Pons (tissue), 1 donor: Measurements from ENCODE around the gene TTYH2.
"Not testable (repeated sequence)": the region's sequence is repeated elsewhere in the genome, so short reads cannot be mapped to it uniquely, and the experiment has no call there.

Experiments used
- DNase-seq: peaks from one replicate; pipeline ENCODE4 v3.0.0-alpha.2; 2016; ENCODE audit warnings: low spot score

TTYH2 gene

GRCh38 chr17:74267579-74267978, 54.2 kb downstream of the TTYH2 start:
- no peak for DNase-seq

DNA sequence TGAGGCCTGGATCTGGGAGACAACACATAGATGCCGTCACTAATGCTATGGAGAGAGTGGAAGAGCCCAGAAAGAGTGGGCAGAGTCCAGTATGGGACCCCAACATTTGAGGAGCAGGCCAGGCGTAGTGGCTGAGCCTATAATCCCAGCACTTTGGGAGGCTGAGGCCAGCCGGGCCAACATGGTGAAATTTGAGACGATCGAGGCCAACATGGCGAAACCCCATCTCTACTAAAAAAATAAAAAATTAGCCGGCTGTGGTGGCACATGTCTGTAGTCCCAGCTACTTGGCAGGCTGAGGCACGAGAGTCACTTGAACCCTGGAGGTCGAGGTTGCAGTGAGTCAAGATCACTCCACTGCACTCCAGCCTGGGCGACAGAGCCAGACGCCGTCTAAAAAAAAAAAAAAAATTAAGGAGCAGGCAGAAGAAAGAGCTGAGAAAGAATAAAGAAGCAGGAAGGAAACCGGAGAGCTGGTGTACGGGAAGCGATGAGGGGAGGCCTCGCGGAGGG, 54.7 kb downstream of the TTYH2 start:
- DNase-seq, result no peak

GRCh38 chr17:74268558-74268957, 55.2 kb downstream of the TTYH2 start:
- DNase-seq, result no peak

DNA sequence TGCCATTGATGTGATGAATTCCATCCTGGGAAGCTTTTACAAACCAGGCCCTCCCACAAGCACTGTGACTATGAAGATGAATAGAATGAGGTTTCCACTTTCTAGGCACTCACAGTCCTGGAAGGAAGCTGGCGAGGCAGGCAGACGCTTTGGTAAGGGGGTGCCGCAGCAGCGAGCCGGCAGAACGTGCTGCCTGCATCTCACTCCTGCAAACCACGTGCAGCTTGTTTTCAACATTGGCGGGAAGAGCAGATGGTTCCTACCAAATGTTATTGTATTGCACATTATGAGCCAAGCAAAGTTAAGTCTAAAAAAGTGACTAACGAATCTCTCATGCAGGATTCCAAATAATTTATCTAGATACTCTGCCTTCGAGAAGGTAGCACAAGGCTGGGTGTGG, 57.0 kb downstream of the TTYH2 start:
- no peak for DNase-seq

- DNase-seq, result no peak
Measured at GRCh38 chr17:74271281-74271680, 57.9 kb downstream of the TTYH2 start.

DNA sequence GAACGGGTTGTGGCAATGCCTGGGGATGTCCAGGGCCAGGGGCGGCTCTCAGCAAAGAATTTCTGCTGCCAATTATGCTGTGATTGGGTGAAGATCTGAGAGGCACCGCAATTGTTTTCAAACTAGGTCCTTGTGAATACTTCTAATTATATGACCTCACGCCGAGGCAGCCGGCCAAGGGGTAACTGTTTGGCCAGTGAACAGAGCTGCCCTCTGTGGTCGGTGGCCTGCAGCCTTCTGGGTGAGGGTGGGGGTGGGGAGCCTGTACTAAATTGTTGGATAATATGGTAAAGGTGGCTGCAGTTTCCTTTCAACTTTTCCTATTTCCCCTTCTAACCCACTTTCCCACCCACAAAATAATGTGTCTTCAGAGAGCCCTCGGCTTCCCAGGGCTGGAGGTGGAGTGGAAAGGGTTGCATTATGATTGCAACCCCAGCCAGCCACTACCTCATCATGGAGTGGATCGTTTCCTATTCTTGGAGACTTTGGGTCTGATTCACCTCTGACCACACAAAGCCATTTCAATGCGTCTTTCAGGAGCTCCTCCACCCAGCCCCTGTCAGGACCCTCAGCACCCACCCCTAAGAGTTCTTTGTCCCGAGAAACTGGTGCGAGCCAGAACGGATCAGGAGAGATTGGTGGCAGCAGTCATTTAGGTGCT, 58.7 kb downstream of the TTYH2 start:
- peak; percentile 92 for DNase-seq

GRCh38 chr17:74272731-74273201, 59.4 kb downstream of the TTYH2 start:
- DNase-seq, result no peak

- no peak for DNase-seq
Measured at GRCh38 chr17:74274060-74274708, 60.8 kb downstream of the TTYH2 start, which contains the start of gene DNAI2. DNAI2 (plus strand) TSS chr17:74274234; CDS start chr17:74281818, 7,584 bp downstream.

DNA sequence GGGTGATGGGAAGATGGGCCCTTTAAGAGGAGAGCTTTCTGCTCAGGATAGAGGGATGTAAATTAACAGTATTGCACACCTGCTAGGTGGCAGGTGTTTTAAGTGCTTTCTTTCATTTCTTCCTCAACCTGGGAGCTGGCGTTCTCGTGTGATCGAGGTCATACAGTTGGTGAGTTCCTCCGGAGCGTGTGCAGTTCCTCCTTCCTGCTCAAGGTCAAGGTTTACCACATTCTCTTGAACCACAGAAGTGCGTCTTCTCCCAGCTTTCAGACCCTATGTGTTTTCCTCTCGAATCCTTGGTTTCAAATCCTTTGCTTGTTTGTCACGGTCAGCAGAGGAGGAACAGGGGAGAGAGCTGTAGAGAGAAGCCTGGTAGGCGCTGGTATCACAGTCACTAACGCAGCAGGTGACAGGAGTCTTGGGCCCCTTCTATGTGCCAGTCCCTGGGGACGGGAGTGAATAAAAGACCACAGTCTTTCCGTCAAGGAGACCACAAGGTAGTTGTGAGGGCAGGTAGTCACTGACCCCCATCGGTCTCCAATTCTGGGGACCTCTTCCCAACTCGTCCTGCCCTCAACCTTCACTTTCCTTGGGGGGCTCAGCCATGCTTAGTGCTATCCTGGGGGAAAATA, 61.5 kb downstream of the TTYH2 start:
- DNase-seq, result no peak

DNA sequence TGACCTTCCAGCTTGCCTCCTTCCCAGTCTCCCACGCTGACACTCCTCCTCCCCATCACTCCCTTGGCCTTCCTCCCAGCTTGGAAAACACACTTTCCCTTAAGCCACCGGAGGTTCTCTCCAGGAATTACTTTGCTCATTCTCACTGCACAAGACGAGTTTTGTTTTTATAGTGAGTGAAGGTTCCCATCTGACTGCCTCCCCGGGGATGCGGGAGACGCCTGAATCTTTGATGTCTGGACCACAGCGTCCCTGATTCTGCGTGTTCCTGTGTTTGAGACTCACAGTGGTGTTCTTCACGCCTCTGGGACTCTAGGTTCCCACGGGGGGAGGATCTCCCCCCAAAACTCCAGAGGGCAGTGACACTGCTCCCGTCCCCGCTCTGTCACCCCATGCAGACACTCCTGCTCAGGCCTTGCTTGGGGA, 62.7 kb downstream of the TTYH2 start:
- peak; percentile 82 for DNase-seq

- DNase-seq, result peak; percentile 93
Measured at GRCh38 chr17:74276541-74277009, 63.2 kb downstream of the TTYH2 start.

- DNase-seq, result no peak
Measured at GRCh38 chr17:74277935-74278334, 64.6 kb downstream of the TTYH2 start.

DNA sequence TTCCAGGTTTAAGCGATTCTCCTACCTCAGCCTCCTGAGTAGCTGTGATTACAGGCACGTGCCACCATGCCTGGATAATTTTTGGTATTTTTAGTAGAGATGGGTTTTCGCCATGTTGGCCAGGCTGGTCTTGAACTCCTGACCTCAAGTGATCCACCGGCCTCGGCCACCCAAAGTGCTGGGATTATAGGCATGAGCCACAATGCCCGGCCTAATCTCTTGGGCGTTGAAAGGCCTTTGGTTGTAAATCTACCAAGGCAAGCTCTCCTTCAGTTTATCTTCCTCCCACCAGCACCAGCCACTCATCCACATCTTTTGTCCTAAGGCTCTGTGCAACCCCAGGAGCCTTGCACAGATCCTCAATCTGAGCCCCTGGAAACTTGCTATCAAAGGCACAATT, 66.2 kb downstream of the TTYH2 start:
- DNase-seq, result not testable (repeated sequence)

- no peak for DNase-seq
Measured at GRCh38 chr17:74280093-74280513, 66.7 kb downstream of the TTYH2 start.

DNA sequence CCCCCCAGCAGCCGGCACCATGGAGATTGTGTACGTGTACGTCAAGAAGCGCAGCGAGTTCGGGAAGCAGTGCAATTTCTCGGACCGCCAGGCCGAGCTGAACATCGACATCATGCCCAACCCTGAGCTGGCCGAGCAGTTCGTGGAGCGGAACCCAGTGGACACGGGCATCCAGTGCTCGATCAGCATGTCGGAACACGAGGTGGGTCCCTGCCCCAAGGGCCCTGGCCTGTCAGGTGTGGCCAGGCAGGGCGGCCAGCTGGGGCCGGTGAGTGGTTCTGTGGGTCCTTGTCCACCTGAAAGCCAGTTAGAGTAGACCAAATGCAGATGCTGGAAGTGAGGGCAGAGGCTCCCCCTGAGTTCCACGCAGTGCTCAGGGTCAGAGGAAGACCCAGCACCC, 68.4 kb downstream of the TTYH2 start:
- no peak for DNase-seq

- DNase-seq, result not testable (repeated sequence)
Measured at GRCh38 chr17:74282274-74282586, 68.9 kb downstream of the TTYH2 start.

- DNase-seq, result no peak
Measured at GRCh38 chr17:74282587-74283370, 69.4 kb downstream of the TTYH2 start.

GRCh38 chr17:74283371-74283673, 70.0 kb downstream of the TTYH2 start:
- no peak for DNase-seq

- DNase-seq, result no peak
Measured at GRCh38 chr17:74287031-74287602, 73.7 kb downstream of the TTYH2 start.

DNA sequence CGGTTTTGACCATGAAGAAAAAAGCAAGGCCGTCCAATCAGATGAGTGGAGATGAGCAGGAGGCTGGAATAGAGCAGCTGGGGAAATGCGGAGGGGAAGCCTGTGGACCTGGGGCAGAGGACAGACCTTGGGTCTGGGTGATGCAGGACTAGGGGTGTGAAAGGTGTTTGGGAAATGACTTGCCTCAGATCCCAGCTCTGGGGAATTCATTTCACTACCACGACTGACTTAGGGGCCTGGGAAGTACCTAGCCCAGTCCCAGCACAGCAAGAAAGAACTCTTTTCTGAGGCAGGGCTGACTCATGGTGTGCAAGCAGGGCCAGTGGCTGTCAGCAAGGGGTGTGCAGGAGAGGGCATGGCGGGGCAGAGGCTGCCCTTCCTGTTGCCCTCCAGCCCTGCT, 75.4 kb downstream of the TTYH2 start:
- no peak for DNase-seq

DNA sequence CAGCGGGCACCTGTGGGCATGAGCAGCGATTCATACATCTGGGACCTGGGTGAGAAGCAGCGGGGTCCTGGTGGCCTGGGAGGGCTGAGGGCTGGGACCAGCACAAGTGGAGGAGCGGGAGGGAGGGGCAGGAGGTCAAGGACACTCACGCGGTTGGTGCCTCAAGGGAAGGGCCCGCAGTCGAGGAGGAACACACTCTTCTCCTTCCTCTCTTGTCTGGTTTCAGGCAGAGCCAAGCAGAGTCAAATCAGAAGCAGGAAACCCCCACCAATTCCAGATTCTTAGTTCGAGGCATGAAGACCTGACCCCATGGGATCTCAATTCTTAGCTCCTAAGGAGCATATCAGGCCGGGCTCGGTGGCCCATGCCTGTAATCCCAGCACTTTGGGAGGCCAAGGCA, 76.3 kb downstream of the TTYH2 start:
- no peak for DNase-seq

GRCh38 chr17:74290340-74290739, 77.0 kb downstream of the TTYH2 start:
- no peak for DNase-seq
